Daoy (cell line): ENCODE results near the gene HOXD12. TPM values are rescaled to one million over a fixed set of nuclear protein-coding genes. Genes with fewer than 3 reads are reported as not detected.

Experiments used
- DNase-seq: peaks from one replicate; pipeline ENCODE4 v3.0.0-alpha.2; 2015; ENCODE audit warnings: low read depth
- total RNA-seq: library from RNA; depleted of rRNA; stranded (reverse); fragments of >200 nt; shearing (Covaris generic); gene quantifications from 2 replicates; pipeline ENCODE4 v1.2.3, GENCODE V29; 2014

HOXD12 gene
- total RNA-seq, 1 experiment from 2014 or later = 0.46 TPM

- DNase-seq = peak; percentile 72
Measured at GRCh38 chr2:176092270-176093144, 7.1 kb upstream of the HOXD12 start, which contains the start of gene HOXD13. HOXD13 (plus strand) TSS chr2:176092721; CDS start chr2:176092891, 170 bp downstream.

- peak; percentile 67 for DNase-seq
Measured at GRCh38 chr2:176093145-176093897, 6.3 kb upstream of the HOXD12 start.

GRCh38 chr2:176093898-176094249 lies 5.7 kb upstream of the HOXD12 start:
- DNase-seq = no peak

- DNase-seq = no peak
Measured at GRCh38 chr2:176094349-176094748, 5.2 kb upstream of the HOXD12 start.

- no peak for DNase-seq
Measured at GRCh38 chr2:176095421-176095820, 4.2 kb upstream of the HOXD12 start.

- peak; percentile 69 for DNase-seq
Measured at GRCh38 chr2:176096243-176096985, 3.2 kb upstream of the HOXD12 start.

GRCh38 chr2:176096986-176097819 lies 2.4 kb upstream of the HOXD12 start:
- peak; percentile 94 for DNase-seq

- DNase-seq = no peak
Measured at GRCh38 chr2:176097820-176098365, 1.7 kb upstream of the HOXD12 start.

- no peak for DNase-seq
Measured at GRCh38 chr2:176098366-176099158, 1.0 kb upstream of the HOXD12 start.

GRCh38 chr2:176099159-176099727 lies 352 bp upstream of the HOXD12 start:
- DNase-seq = no peak

- DNase-seq = no peak
Measured at GRCh38 chr2:176100547-176101140, 1.0 kb downstream of the HOXD12 start.

- no peak for DNase-seq
Measured at GRCh38 chr2:176101216-176101830, 1.7 kb downstream of the HOXD12 start.

- no peak for DNase-seq
Measured at GRCh38 chr2:176101842-176102241, 2.2 kb downstream of the HOXD12 start.

GRCh38 chr2:176102309-176102866 lies 2.8 kb downstream of the HOXD12 start:
- DNase-seq = no peak

- no peak for DNase-seq
Measured at GRCh38 chr2:176103194-176103593, 3.6 kb downstream of the HOXD12 start.

GRCh38 chr2:176103742-176104315 lies 4.2 kb downstream of the HOXD12 start:
- no peak for DNase-seq

- peak; percentile 89 for DNase-seq
Measured at GRCh38 chr2:176104316-176105077, 4.9 kb downstream of the HOXD12 start.
